Uterus (tissue), 4 donors: ENCODE measurements around the gene RIMKLB. TPM values are rescaled to one million over a fixed set of nuclear protein-coding genes. Genes with fewer than 3 reads are reported as not detected.

ENCODE experiments used
- DNase-seq, 2 donors: peaks; one replicate each; pipeline ENCODE4 v3.0.0-alpha.2; 2019 to 2020
- H3K27ac ChIP-seq, 2 donors: fragments of 200-600 bp; sonication (generic); 1 replicate in 1 of 2; 2 replicates in 1 of 2; pipeline ENCODE4 v1.5.1; 2016 to 2018
- H3K27me3 ChIP-seq, 2 donors: fragments of 200-600 bp; sonication (generic); one replicate each; pipeline ENCODE4 v1.5.1; 2018 to 2019; ENCODE audit warnings: control low read depth in 1 of 2
- H3K36me3 ChIP-seq, 2 donors: fragments of 200-600 bp; sonication (generic); one replicate each; pipeline ENCODE4 v1.5.1; 2019; ENCODE audit warnings: control low read depth in 1 of 2
- H3K4me1 ChIP-seq, 2 donors: fragments of 200-600 bp; sonication (generic); one replicate each; pipeline ENCODE4 v1.5.1; 2018 to 2019; ENCODE audit warnings: control low read depth in 1 of 2
- H3K4me3 ChIP-seq, 2 donors: fragments of 200-600 bp; sonication (generic); 1 replicate in 1 of 2; 2 replicates in 1 of 2; pipeline ENCODE4 v1.5.1; 2018 to 2019; ENCODE audit warnings: mild to moderate bottlenecking in 1 of 2
- H3K9me3 ChIP-seq, 2 donors: fragments of 200-600 bp; sonication (generic); one replicate each; pipeline ENCODE4 v1.5.1; 2019; ENCODE audit warnings: control low read depth in 1 of 2
- POLR2A ChIP-seq, 2 donors: fragments of 450-650 bp; IDR thresholded peaks; one replicate each; pipeline ENCODE4 v1.6.1; 2016; ENCODE audit warnings: antibody characterized with exemption in 2 of 2, mild to moderate bottlenecking in 1 of 2, moderate library complexity in 1 of 2
- intact Hi-C: fragments of 100-400 bp; cut with DNase I; formaldehyde crosslinking; loops from one replicate; pipeline ENCODE4 v1.15.1; 2023; ENCODE audit warnings: low total_unique reads
- total RNA-seq, 4 donors: library from RNA; depleted of rRNA in 3 of 4; stranded (reverse); fragments of >200 nt in 3 of 4; gene quantifications; one replicate each; pipeline versions ENCODE4 v1.1.0 to v1.2.4, GENCODE V29; 2014 to 2023
- TF ChIP-seq, protein P1 (sequence below), 4 experiments: fragments of 200-600 bp in 2 of 4; fragments of 450-650 bp in 2 of 4; sonication (generic) in 2 of 4; IDR thresholded peaks; one replicate each; pipeline ENCODE4 v1.5.1; 2016 to 2019; ENCODE audit warnings: antibody characterized with exemption in 4 of 4, mild to moderate bottlenecking in 2 of 4, moderate library complexity in 1 of 4
- donor health status: DM: yes; HTN: yes; CAD: no.

Gene RIMKLB, protein sequence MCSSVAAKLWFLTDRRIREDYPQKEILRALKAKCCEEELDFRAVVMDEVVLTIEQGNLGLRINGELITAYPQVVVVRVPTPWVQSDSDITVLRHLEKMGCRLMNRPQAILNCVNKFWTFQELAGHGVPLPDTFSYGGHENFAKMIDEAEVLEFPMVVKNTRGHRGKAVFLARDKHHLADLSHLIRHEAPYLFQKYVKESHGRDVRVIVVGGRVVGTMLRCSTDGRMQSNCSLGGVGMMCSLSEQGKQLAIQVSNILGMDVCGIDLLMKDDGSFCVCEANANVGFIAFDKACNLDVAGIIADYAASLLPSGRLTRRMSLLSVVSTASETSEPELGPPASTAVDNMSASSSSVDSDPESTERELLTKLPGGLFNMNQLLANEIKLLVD
- total RNA-seq = 100 to 1,000 TPM in 2 of 4 donors, 10 to 100 TPM in 2; 25.6 to 155 (median 93.4) TPM

DNA sequence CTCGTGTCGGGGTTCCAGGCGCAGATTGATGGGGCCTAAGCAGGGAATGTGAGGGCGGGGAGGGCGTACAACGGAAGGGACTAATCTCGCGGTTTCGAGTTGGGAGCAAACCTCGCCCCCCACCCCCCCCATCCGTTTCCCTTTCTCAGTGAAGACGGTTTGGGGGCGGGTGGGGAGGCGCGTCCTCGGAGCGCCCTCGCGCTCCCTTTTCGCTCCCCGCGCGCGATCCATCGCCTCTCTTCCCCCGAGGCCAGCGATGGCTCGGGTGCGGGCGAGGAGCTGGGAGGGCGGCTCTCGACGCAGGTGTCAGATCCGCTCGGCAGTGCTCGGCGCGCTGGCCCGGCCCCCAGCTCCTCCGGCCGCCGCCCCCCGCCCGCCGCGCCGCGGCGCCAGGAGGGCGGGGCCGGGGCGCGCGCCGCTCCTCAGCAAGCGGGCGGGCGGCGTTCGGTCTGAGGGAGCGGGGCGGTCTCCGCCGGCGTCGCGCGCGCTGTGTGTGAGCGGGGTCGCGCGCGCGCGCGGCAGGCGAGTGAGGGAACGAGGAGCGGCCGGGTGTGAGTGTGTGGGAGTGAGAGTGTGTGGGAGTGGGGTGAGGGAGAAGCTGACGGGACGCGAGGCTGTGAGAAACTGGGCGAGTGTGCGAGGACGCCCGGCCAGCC, at the start of gene RIMKLB:
Gene RIMKLB, plus strand, starts transcription at position 516 of the 656 bp plus-strand sequence. CDS start 15,876 bp downstream, outside the sequence.
- Histone ChIP-seq H3K4me1 (peaks cover 0 to under 1% of the 10 kb centered on the region in 2 donors), H3K4me3 (peak within 1 kb of the TSS; percentile 99 to 100), H3K36me3 (no peaks in the 10 kb centered on the region), H3K27me3 (no peaks in the 10 kb centered on the region), H3K27ac (peak within 1 kb of the TSS; percentile 99 to 100), H3K9me3 (no peaks in the 10 kb centered on the region)
- intact Hi-C loops = no loop called here
- DNase-seq = peak; percentile 88 to 90
- TF ChIP-seq, protein P1, sequence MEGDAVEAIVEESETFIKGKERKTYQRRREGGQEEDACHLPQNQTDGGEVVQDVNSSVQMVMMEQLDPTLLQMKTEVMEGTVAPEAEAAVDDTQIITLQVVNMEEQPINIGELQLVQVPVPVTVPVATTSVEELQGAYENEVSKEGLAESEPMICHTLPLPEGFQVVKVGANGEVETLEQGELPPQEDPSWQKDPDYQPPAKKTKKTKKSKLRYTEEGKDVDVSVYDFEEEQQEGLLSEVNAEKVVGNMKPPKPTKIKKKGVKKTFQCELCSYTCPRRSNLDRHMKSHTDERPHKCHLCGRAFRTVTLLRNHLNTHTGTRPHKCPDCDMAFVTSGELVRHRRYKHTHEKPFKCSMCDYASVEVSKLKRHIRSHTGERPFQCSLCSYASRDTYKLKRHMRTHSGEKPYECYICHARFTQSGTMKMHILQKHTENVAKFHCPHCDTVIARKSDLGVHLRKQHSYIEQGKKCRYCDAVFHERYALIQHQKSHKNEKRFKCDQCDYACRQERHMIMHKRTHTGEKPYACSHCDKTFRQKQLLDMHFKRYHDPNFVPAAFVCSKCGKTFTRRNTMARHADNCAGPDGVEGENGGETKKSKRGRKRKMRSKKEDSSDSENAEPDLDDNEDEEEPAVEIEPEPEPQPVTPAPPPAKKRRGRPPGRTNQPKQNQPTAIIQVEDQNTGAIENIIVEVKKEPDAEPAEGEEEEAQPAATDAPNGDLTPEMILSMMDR (IDR thresholded peaks at IDR 0.05) = no peak
- peak; percentile 84 to 89 for TF ChIP-seq POLR2A (IDR thresholded peaks at IDR 0.05)

DNA sequence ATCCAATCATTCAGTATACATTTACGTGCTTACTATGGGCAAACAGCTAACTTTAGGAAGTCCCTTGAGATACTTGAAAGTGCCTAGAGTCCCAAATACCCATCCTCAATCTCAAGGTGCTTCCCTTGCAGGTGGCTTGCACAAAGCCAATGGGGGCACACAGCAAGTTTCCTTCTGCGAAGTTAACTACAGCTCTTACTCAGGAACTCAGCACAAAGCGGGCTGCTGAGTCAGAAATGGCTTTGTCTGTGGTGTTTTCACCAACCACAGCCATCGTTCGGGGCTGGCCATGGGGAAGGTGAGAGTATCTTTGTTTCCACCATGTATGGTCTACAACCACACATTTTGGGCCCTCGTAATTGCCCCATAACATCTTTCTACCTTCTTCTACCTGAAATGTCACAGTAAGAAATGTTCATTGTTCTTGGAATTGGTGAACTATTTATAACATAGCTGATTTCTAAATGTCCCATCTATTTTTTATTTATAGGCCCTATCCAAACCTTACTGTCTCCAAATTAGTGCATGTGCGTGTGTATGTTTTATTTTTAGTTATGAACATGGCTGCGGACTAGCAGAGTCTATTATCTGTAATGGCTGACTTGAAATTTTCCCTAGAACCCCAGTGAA, 49.1 kb upstream of the RIMKLB start:
- Histone ChIP-seq H3K36me3 (no peaks in the 10 kb centered on the region), H3K4me3 (no peak overlapping the region), H3K4me1 (no peaks in the 10 kb centered on the region), H3K27ac (no peak overlapping the region), H3K9me3 (no peaks in the 10 kb centered on the region), H3K27me3 (no peaks in the 10 kb centered on the region)
- TF ChIP-seq POLR2A (IDR thresholded peaks at IDR 0.05) = no peak
- TF ChIP-seq, protein P1 (IDR thresholded peaks at IDR 0.05) = no peak
- intact Hi-C loops = no loop called here
- DNase-seq = no peak

DNA sequence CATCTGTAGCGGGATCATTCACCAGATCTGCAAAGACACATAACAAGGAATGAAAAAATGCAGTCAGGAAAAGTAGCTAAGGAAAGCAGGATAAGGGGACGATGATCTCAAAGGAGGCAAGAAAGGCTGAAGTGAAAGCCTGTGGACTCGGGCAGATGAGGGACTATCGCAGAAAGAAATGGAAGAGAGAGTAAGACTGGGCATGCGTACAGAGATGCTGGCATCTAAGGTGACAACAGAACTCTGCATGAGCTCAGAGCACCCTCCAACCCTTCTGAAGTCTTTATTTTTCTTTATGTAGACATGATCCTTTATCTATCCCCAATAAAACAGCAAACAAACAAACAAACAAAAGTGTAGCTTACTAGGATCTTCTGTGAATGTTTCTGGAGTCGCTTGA, 42.4 kb upstream of the RIMKLB start:
- intact Hi-C loops = no loop called here
- H3K36me3 ChIP-seq = no peaks in the 10 kb centered on the region
- TF ChIP-seq POLR2A (IDR thresholded peaks at IDR 0.05) = no peak
- TF ChIP-seq, protein P1 (IDR thresholded peaks at IDR 0.05) = no peak

DNA sequence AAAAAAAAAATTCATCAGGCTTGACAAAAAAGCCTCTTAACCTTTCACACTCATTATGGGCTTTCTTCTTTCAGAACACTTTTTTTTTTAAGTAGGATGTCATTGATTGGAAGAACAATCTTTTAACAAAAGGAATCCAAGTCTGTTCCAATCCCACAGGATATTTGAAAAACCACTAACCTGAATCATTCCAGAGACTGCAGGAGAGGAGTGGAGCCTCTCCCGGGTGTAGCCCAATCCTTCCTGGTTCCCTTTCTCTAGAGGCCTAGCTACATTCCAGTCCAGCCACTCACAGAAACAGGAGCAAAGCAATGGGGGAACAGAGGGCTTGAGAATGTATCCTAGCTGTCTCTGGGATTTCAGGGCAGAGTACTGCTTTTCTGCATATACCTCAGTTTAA, 39.4 kb upstream of the RIMKLB start:
- TF ChIP-seq POLR2A (IDR thresholded peaks at IDR 0.05) = no peak
- TF ChIP-seq, protein P1 (IDR thresholded peaks at IDR 0.05) = no peak
- DNase-seq = no peak
- Histone ChIP-seq H3K27me3 (no peaks in the 10 kb centered on the region), H3K27ac (peak overlapping the region in 1 of 2 donors; percentile 89), H3K4me1 (no peaks in the 10 kb centered on the region), H3K9me3 (no peaks in the 10 kb centered on the region), H3K4me3 (no peak overlapping the region), H3K36me3 (no peaks in the 10 kb centered on the region)
- intact Hi-C loops = no loop called here

More for the DNA sequence above, 42.4 kb upstream of the RIMKLB start:
- no peak overlapping the region for H3K27ac ChIP-seq
- H3K27me3 ChIP-seq = no peaks in the 10 kb centered on the region
- no peaks in the 10 kb centered on the region for H3K4me1 ChIP-seq
- no peak overlapping the region for H3K4me3 ChIP-seq
- DNase-seq = no peak
- H3K9me3 ChIP-seq = no peaks in the 10 kb centered on the region
